ENCODE data around the gene PCSK7. TPM values are rescaled to one million over a fixed set of nuclear protein-coding genes. Genes with fewer than 3 reads are reported as not detected.

Gene PCSK7
- total and polyA plus RNA-seq, 11 donors = 16.9 to 43.4 (median 26.2) TPM

- H3K27me3 ChIP-seq = no peaks in the 10 kb centered on the region
- H3K4me3 ChIP-seq = no peak overlapping the region
- intact Hi-C loops (cut with DNase I) = no loop called here
- 64 to 76% (median 69%) methylated on average over 1 of the region's 1 CpG for WGBS, 4 donors
- no peak for ATAC-seq
- no peaks in the 10 kb centered on the region for H3K9me3 ChIP-seq
- peaks cover 0 to 100% (median 98%) of the 10 kb centered on the region in 9 donors for H3K36me3 ChIP-seq
- H3K27ac ChIP-seq = no peak overlapping the region
- no peak for TF ChIP-seq POLR2A (IDR thresholded peaks at IDR 0.05)
- TF ChIP-seq CTCF (IDR thresholded peaks at IDR 0.05) = no peak
- H3K4me1 ChIP-seq = peaks cover 0 to 10% (median 3%) of the 10 kb centered on the region in 12 donors
- no peak for DNase-seq
These were observed 65.4 kb downstream of the PCSK7 start for GRCh38 chr11:117166491-117166890.

GRCh38 chr11:117160826-117161225 is 71.0 kb downstream of the PCSK7 start:
- no peak for TF ChIP-seq POLR2A (IDR thresholded peaks at IDR 0.05)
- no peak for TF ChIP-seq CTCF (IDR thresholded peaks at IDR 0.05)
- H3K27ac ChIP-seq = no peak overlapping the region
- peaks cover 0 to 96% (median 75%) of the 10 kb centered on the region in 9 donors for H3K36me3 ChIP-seq
- ATAC-seq (no peak), DNase-seq (no peak)
- H3K27me3 ChIP-seq = no peaks in the 10 kb centered on the region
- H3K4me3 ChIP-seq = no peak overlapping the region
- intact Hi-C loops (cut with DNase I) = no loop called here
- H3K9me3 ChIP-seq = no peaks in the 10 kb centered on the region
- H3K4me1 ChIP-seq = peaks cover 0 to 34% (median 9%) of the 10 kb centered on the region in 12 donors
- WGBS, 4 donors = 62 to 79% (median 71%) methylated on average over 2 of the region's 2 CpGs

- Histone ChIP-seq H3K27me3 (no peaks in the 10 kb centered on the region), H3K4me3 (no peak overlapping the region), H3K36me3 (peaks cover 0 to 96% (median 75%) of the 10 kb centered on the region in 9 donors), H3K27ac (no peak overlapping the region), H3K4me1 (peaks cover 0 to 37% (median 9%) of the 10 kb centered on the region in 12 donors), H3K9me3 (no peaks in the 10 kb centered on the region)
- no peak for DNase-seq
- TF ChIP-seq CTCF (IDR thresholded peaks at IDR 0.05) (no peak), POLR2A (IDR thresholded peaks at IDR 0.05) (no peak)
- ATAC-seq = no peak
- 85 to 91% (median 86%) methylated on average over 2 of the region's 2 CpGs for WGBS, 4 donors
- intact Hi-C loops (cut with DNase I) = no loop called here
These were observed 72.0 kb downstream of the PCSK7 start for GRCh38 chr11:117159892-117160291.

- Histone ChIP-seq H3K9me3 (no peaks in the 10 kb centered on the region), H3K4me1 (peaks cover 0 to 42% (median 12%) of the 10 kb centered on the region in 12 donors), H3K27ac (no peak overlapping the region), H3K4me3 (no peak overlapping the region), H3K36me3 (peaks cover 0 to 96% (median 69%) of the 10 kb centered on the region in 9 donors), H3K27me3 (no peaks in the 10 kb centered on the region)
- WGBS, 4 donors = 92 to 96% (median 95%) methylated on average over 2 of the region's 2 CpGs
- TF ChIP-seq POLR2A (IDR thresholded peaks at IDR 0.05) (no peak), CTCF (IDR thresholded peaks at IDR 0.05) (no peak)
- ATAC-seq (no peak), DNase-seq (no peak)
- intact Hi-C loops (cut with DNase I) = no loop called here
These were observed 74.4 kb downstream of the PCSK7 start for GRCh38 chr11:117157507-117157906.
